Measurements from ENCODE around the gene PPIF. TPM values are rescaled to one million over a fixed set of nuclear protein-coding genes. Genes with fewer than 3 reads are reported as not detected.

PPIF gene
- total RNA-seq, 1 experiment from 2014 or later, result 59.0 TPM

- BruUV-seq (replicated peaks), result no TSS peak
- Histone ChIP-seq H3K9me3 (ENCODE audit: control insufficient read depth, insufficient read depth, low read depth, low read length) (no peaks in the 10 kb centered on the region), H3K27ac (ENCODE audit: low read length) (no peak overlapping the region), H3K4me3 (ENCODE audit: low read depth in 2 of 2, low read length in 2 of 2) (no peak overlapping the region), H3K4me1 (ENCODE audit: control insufficient read depth, insufficient read depth, low read length) (no peaks in the 10 kb centered on the region; the same call in none of the 2 replicates), H3K36me3 (ENCODE audit: control insufficient read depth, insufficient read depth, low read length) (no peaks in the 10 kb centered on the region), H3K27me3 (ENCODE audit: control insufficient read depth, insufficient read depth, low read length) (no peaks in the 10 kb centered on the region)
- intact Hi-C loops (cut with micrococcal nuclease; ENCODE audit: unreplicated experiment) (no loop called here), in situ Hi-C loops (cut with HindIII; ENCODE audit: low pct_unique_long_range_greater_than_20kb, low sequenced_read_pairs) (no loop called here)
- TF ChIP-seq POLR2AphosphoS5 (IDR thresholded peaks at IDR 0.05; ENCODE audit: low read depth, low read length) (0 out of 2 replicates have a peak, but pooled peaks have one; percentile 27), TCF7L2 (IDR thresholded peaks at IDR 0.05; ENCODE audit: low read depth, low read length) (no peak)
- peak; percentile 23 for ATAC-seq
- ChIA-PET CTCF (interaction anchor here (0.5 kb wide), 1 partner anchor 41 kb away, joined by 10 read pairs; no protein-coding TSS in a partner anchor), POLR2A (no interaction called here)
- no peak for DNase-seq (ENCODE audit: low read depth, low spot score)
These were observed 30.4 kb upstream of the PPIF start for GRCh38 chr10:79316671-79317431.

- no peaks in the 10 kb centered on the region for H3K9me3 ChIP-seq (ENCODE audit: control insufficient read depth, insufficient read depth, low read depth, low read length)
- in situ Hi-C loops (cut with HindIII; ENCODE audit: low pct_unique_long_range_greater_than_20kb, low sequenced_read_pairs), result no loop called here
- ATAC-seq (no peak), DNase-seq (ENCODE audit: low read depth, low spot score) (no peak)
- no TSS peak for BruUV-seq (replicated peaks)
- no peaks in the 10 kb centered on the region for H3K36me3 ChIP-seq (ENCODE audit: control insufficient read depth, insufficient read depth, low read length)
- no peaks in the 10 kb centered on the region; the same call in none of the 2 replicates for H3K4me1 ChIP-seq (ENCODE audit: control insufficient read depth, insufficient read depth, low read length)
- ChIA-PET CTCF (no interaction called here), POLR2A (no interaction called here)
- TF ChIP-seq CTCF (IDR thresholded peaks at IDR 0.05), result no peak
- TF ChIP-seq, protein P1, sequence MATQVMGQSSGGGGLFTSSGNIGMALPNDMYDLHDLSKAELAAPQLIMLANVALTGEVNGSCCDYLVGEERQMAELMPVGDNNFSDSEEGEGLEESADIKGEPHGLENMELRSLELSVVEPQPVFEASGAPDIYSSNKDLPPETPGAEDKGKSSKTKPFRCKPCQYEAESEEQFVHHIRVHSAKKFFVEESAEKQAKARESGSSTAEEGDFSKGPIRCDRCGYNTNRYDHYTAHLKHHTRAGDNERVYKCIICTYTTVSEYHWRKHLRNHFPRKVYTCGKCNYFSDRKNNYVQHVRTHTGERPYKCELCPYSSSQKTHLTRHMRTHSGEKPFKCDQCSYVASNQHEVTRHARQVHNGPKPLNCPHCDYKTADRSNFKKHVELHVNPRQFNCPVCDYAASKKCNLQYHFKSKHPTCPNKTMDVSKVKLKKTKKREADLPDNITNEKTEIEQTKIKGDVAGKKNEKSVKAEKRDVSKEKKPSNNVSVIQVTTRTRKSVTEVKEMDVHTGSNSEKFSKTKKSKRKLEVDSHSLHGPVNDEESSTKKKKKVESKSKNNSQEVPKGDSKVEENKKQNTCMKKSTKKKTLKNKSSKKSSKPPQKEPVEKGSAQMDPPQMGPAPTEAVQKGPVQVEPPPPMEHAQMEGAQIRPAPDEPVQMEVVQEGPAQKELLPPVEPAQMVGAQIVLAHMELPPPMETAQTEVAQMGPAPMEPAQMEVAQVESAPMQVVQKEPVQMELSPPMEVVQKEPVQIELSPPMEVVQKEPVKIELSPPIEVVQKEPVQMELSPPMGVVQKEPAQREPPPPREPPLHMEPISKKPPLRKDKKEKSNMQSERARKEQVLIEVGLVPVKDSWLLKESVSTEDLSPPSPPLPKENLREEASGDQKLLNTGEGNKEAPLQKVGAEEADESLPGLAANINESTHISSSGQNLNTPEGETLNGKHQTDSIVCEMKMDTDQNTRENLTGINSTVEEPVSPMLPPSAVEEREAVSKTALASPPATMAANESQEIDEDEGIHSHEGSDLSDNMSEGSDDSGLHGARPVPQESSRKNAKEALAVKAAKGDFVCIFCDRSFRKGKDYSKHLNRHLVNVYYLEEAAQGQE (IDR thresholded peaks at IDR 0.05; ENCODE audit: insufficient read depth in 1 of 2, low read depth in 2 of 2, low read length in 1 of 2), result no peak
- TF ChIP-seq TCF7L2 (IDR thresholded peaks at IDR 0.05; ENCODE audit: low read depth, low read length), result no peak
- TF ChIP-seq POLR2AphosphoS5 (IDR thresholded peaks at IDR 0.05; ENCODE audit: low read depth, low read length), result no peak
- TF ChIP-seq SIN3A (IDR thresholded peaks at IDR 0.05; ENCODE audit: borderline replicate concordance, insufficient read depth, low read depth, low read length), result no peak
- no peaks in the 10 kb centered on the region for H3K27me3 ChIP-seq (ENCODE audit: control insufficient read depth, insufficient read depth, low read length)
- no peak overlapping the region for H3K27ac ChIP-seq (ENCODE audit: low read length)
- intact Hi-C loops (cut with micrococcal nuclease; ENCODE audit: unreplicated experiment), result no loop called here
- no peak overlapping the region for H3K4me3 ChIP-seq (ENCODE audit: low read depth in 2 of 2, low read length in 2 of 2)
These were observed 28.9 kb upstream of the PPIF start for GRCh38 chr10:79318369-79318768.

Measured in Panc1 (cell line).